ENCODE data around the gene NECTIN2.
"Not testable (repeated sequence)": the region's sequence is repeated elsewhere in the genome, so short reads cannot be mapped to it uniquely, and the experiment has no call there.

The NECTIN2 gene

DNA sequence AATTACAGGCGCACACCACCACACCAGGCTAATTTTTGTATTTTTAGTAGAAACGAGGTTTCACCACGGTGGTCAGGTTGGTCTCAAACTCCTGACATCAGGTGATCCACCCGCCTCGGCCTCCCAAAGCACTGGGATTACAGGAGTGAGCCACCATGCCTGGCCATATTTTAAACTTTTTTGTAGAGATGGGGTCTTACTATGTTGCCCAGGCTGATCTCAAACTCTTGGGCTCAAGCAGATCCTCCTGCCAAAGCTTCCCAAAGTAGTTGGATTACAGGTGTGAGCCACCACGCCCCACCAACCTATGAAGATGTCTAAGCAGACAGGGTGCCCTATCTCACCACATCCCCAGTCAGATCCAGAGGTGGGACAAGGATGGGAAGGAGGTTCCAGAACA is 65.8 kb downstream of the NECTIN2 start:
- not testable (repeated sequence) for DNase-seq

DNA sequence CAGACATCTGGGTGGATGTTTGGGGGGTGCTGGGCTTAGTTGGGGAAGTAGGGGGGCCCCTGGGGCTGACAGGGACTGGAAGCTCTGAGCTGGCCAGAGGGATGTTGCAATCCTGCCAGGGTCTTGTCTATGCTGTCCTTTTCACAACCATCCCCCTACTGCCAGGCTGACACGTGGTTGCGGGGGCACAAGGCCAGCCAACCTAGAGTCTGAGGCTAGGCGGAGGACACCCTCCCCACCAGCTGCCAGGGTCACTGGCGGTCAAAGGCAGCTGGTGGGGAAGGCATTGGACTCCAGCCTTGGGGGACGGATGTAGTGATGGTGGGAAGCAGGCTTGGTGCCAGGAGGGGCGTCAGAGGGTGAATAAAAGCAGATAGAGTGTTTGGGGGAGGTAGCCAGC is 66.8 kb downstream of the NECTIN2 start:
- no peak for DNase-seq

DNA sequence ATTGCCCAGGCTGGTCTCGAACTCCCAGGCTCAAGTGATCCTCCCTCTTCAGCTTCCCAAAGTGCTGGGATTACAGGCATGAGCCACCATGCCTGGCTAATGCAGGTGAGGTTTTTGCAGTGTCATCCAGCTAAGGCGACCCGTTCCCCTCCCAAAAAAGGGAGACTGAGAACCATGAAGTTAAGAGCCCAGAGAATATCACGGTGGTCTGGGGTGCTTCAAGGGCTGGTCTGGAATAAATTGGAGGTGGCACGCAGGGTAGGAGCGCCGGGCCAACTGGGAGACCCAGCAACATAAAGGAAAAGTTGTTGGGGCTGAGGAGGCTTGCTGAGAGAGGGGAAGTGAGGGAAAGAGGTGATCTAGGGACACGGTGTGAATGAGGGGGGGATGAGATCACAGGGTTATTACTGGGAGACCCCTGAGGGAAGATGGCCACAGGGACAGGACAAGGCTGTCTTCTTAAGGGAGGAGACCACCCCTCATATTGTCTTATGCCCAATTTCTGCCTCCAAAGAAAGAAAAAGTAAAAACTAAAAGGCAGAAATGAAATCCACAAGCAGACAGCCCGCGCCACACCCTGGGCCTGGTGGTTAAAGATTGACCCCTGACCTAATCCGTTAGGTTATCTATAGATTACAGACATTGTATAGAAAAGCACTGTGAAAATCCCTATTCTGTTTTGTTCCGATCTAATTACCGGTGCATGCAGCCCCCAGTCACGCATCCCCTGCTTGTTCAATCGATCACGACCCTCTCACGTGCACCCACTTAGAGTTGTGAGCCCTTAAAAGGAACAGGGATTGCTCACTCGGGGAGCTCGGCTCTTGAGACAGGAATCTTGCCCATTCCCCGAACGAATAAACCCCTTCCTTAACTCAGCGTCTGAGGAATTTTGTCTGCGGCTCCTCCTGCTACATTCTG is 67.7 kb downstream of the NECTIN2 start:
- DNase-seq: not testable (repeated sequence)

GRCh38 chr19:44914433-44915206 is 68.5 kb downstream of the NECTIN2 start, which contains the start of gene APOC1:
Gene APOC1 (plus strand): TSS chr19:44914608. CDS start chr19:44914892, 284 bp downstream.
- DNase-seq: peak; percentile 80

- no peak for DNase-seq
Measured at GRCh38 chr19:44924243-44924725, 78.2 kb downstream of the NECTIN2 start.

DNA sequence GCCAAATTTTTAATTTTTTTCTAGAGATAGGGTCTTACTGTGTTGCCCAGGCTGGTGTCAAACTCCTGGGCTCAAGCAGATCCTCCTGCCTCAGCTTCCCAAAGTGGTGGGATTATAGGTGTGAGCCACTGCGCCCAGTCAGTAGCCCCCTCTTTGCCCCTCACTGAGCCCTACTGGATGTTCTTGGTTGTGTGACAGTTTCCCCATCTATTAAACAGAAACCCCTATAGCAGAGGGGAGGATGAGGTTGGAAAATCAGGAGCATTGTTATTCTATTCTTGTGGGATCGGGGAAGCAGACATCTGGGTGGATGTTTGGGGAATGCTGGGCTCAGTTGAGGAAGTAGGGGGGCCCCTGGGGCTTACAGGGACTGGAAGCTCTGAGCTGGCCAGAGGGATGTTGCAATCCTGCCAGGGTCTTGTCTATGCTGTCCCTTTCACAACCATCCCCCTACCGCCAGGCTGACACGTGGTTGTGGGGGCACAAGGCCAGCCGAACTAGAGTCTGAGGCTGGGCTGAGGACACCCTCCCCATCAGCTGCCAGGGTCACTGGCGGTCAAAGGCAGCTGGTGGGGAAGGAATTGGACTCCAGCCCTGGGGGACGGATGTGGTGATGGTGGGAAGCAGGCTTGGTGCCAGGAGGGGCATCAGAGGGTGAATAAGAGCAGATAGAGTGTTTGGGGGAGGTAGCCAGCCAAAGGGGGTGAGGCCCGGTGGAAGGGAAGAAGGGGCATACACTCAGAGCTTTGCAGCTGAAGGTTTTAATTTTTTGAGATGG is 79.2 kb downstream of the NECTIN2 start:
- no peak for DNase-seq

GRCh38 chr19:44926245-44927077 is 80.4 kb downstream of the NECTIN2 start:
- not testable (repeated sequence) for DNase-seq

DNA sequence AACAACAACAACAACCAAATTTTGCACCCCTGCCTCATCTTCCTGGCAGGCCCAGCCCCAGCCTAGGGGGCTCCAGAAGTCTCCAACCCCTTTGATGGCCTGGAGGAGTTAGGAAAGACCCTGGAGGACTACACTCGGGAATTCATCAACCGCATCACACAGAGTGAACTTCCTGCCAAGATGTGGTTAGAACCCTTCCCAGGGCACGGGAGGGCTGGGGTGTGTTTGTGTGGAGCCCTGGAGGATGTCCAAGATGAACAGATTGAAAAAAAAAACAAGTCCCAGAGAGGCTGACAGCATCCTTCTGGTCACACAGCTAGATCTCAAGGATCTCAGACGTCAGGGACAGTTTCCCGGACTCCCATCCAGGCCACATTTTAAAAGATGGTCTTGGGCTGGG is 81.6 kb downstream of the NECTIN2 start:
- no peak for DNase-seq

DNA sequence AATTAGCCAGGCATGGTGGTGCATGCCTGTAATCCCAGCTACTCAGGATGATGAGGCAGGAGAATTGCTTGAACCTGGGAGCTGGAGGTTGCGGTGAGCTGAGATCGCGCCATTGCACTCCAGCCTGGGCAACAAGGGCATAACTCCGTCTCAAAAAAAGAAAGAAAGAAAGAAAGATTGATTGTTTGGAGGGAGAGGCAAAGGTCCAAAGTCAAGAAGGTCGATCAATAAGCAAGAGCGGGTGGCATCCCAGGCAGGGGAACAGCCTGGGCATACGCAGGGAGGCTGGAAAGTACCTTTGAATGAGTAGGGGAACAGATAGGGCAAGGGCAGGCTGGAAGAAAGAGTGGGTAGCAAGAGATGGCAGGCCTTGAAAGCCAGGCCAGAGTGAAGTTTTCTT is 84.0 kb downstream of the NECTIN2 start:
- DNase-seq: no peak

DNA sequence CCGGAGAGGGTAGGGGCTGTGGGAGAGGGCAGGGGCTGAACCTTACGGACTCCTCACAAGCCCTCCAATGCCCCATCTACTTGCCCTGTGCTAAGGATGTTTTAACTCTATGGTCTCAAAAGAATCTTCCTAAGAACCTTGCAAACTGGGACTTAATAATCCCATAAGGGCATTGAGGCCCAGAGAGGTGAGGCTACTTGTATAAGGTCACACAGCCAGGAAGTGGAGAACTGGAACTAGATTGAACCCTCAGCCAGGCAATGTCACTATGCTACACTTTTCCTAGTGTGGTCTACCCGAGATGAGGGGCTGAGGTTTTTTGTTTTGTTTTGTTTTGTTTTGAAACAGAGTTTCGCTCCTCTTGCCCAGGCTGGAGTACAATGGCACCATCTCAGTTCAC is 85.4 kb downstream of the NECTIN2 start:
- no peak for DNase-seq

Measured in CD4-positive, alpha-beta T cell treated with Interleukin-21 for 1 hour (primary cell).